GM23338 (cell line): Measurements from ENCODE around the gene RAB11FIP3. TPM values are rescaled to one million over a fixed set of nuclear protein-coding genes. Genes with fewer than 3 reads are reported as not detected.

Experiments used
- ATAC-seq: fragments of 200-7000 bp; cut with Tn5 transposase; 3 replicates; pipeline ENCODE4 v1.9.1; 2020
- DNase-seq: peaks from one replicate; pipeline ENCODE4 v3.0.0-alpha.2; 2015; ENCODE audit warnings: low spot score
- H2AFZ ChIP-seq: fragments of 200-600 bp; sonication (generic); 2 replicates; pipeline ENCODE4 v1.8.0; 2016; ENCODE audit warnings: antibody characterized with exemption, mild to moderate bottlenecking, moderate library complexity
- H3F3A ChIP-seq: fragments of 200-600 bp; sonication (generic); replicated peaks from 2 replicates; pipeline ENCODE4 v1.8.0; 2017; ENCODE audit warnings: antibody characterized with exemption, mixed run types, low read depth
- H3K27ac ChIP-seq: fragments of 200-600 bp; sonication (generic); 2 replicates; pipeline ENCODE4 v1.6.1; 2016; ENCODE audit warnings: low read depth
- H3K27me3 ChIP-seq: fragments of 200-600 bp; sonication (generic); 2 replicates; pipeline ENCODE4 v1.8.0; 2016; ENCODE audit warnings: mild to moderate bottlenecking, mixed run types, moderate library complexity; ENCODE audit not compliant: insufficient read depth
- H3K36me3 ChIP-seq: fragments of 200-600 bp; sonication (generic); 2 replicates; pipeline ENCODE4 v1.8.0; 2016; ENCODE audit warnings: mild to moderate bottlenecking; ENCODE audit not compliant: insufficient read depth
- H3K4me1 ChIP-seq: fragments of 200-600 bp; sonication (generic); 2 replicates; pipeline ENCODE4 v1.8.0; 2016; ENCODE audit warnings: mild to moderate bottlenecking, moderate library complexity; ENCODE audit not compliant: insufficient read depth
- H3K4me2 ChIP-seq: fragments of 200-600 bp; sonication (generic); 2 replicates; pipeline ENCODE4 v1.7.1; 2017; ENCODE audit warnings: mixed run types
- H3K4me3 ChIP-seq: fragments of 200-600 bp; sonication (generic); 2 replicates; pipeline ENCODE4 v1.6.1; 2016; ENCODE audit warnings: mixed run types
- H3K79me2 ChIP-seq: fragments of 200-600 bp; sonication (generic); replicated peaks from 2 replicates; pipeline ENCODE4 v1.8.0; 2017; ENCODE audit warnings: mild to moderate bottlenecking; ENCODE audit not compliant: insufficient read depth
- H3K9me2 ChIP-seq: fragments of 200-600 bp; sonication (generic); 2 replicates; pipeline ENCODE4 v1.8.0; 2017; ENCODE audit not compliant: insufficient read depth
- H4K20me1 ChIP-seq: fragments of 200-600 bp; sonication (generic); replicated peaks from 2 replicates; pipeline ENCODE4 v1.8.0; 2017; ENCODE audit warnings: mild to moderate bottlenecking; ENCODE audit not compliant: insufficient read depth
- H3K27ac Mint-ChIP-seq: 2 replicates; pipeline ENCODE4 v1.8.0; 2020; ENCODE audit warnings: inconsistent platforms, mild to moderate bottlenecking, moderate library complexity, mixed read lengths
- H3K27me3 Mint-ChIP-seq: 3 replicates; pipeline ENCODE4 v1.8.0; 2022; ENCODE audit warnings: low read depth, mild to moderate bottlenecking, moderate library complexity, mixed read lengths, inconsistent platforms; ENCODE audit not compliant: insufficient read depth, poor library complexity
- H3K36me3 Mint-ChIP-seq: 3 replicates; pipeline ENCODE4 v1.8.0; 2021; ENCODE audit warnings: low read depth, mild to moderate bottlenecking, inconsistent platforms, moderate library complexity, mixed read lengths
- H3K4me1 Mint-ChIP-seq: 3 replicates; pipeline ENCODE4 v1.8.0; 2020; ENCODE audit warnings: mild to moderate bottlenecking, inconsistent platforms, mixed read lengths
- H3K4me3 Mint-ChIP-seq: 3 replicates; pipeline ENCODE4 v1.8.0; 2021; ENCODE audit warnings: moderate library complexity, mild to moderate bottlenecking, inconsistent platforms, mixed read lengths
- H3K9me3 Mint-ChIP-seq: 3 replicates; pipeline ENCODE4 v1.8.0; 2020; ENCODE audit warnings: moderate library complexity, mild to moderate bottlenecking, inconsistent platforms, mixed read lengths
- CREB1 ChIP-seq: fragments of 250-450 bp; sonication (Bioruptor Pico); IDR thresholded peaks from 2 replicates; pipeline ENCODE4 v1.5.0; 2020; ENCODE audit warnings: low read depth, mild to moderate bottlenecking, moderate library complexity
- ETS1 ChIP-seq: IDR thresholded peaks from 2 replicates; pipeline ENCODE4 v1.6.1; 2016; ENCODE audit warnings: antibody characterized with exemption
- EZH2 ChIP-seq: fragments of 200-600 bp; sonication (generic); IDR thresholded peaks from one replicate; pipeline ENCODE4 v1.8.0; 2017; ENCODE audit warnings: antibody characterized with exemption, mild to moderate bottlenecking, low read depth; ENCODE audit not compliant: unreplicated experiment
- EZH2phosphoT487 ChIP-seq: fragments of 200-600 bp; sonication (generic); IDR thresholded peaks from one replicate; pipeline ENCODE4 v1.8.1; 2018; ENCODE audit warnings: antibody characterized with exemption; ENCODE audit not compliant: unreplicated experiment
- JUNB ChIP-seq: IDR thresholded peaks from one replicate; pipeline ENCODE4 v1.6.1; 2016; ENCODE audit warnings: antibody characterized with exemption; ENCODE audit not compliant: unreplicated experiment
- NANOG ChIP-seq: IDR thresholded peaks from 2 replicates; pipeline ENCODE4 v1.6.1; 2016; ENCODE audit warnings: antibody characterized with exemption, borderline replicate concordance
- POLR2AphosphoS5 ChIP-seq: IDR thresholded peaks from 2 replicates; pipeline ENCODE4 v1.6.1; 2016; ENCODE audit warnings: antibody characterized with exemption, low read depth
- STAT1 ChIP-seq: IDR thresholded peaks from one replicate; pipeline ENCODE4 v1.6.1; 2016; ENCODE audit warnings: antibody characterized with exemption; ENCODE audit not compliant: unreplicated experiment
- ZNF114 ChIP-seq: fragments of 250-450 bp; sonication (Bioruptor Pico); IDR thresholded peaks from 2 replicates; pipeline ENCODE4 v1.5.0; 2020; ENCODE audit warnings: mild to moderate bottlenecking, moderate library complexity
- ZNF331 ChIP-seq: fragments of 250-450 bp; sonication (Bioruptor Pico); IDR thresholded peaks from 2 replicates; pipeline ENCODE4 v1.5.0; 2020; ENCODE audit warnings: low read depth, mild to moderate bottlenecking, moderate library complexity
- ZNF462 ChIP-seq: fragments of 250-450 bp; sonication (Bioruptor Pico); IDR thresholded peaks from 2 replicates; pipeline ENCODE4 v1.5.0; 2020; ENCODE audit warnings: mild to moderate bottlenecking, moderate library complexity
- polyA plus RNA-seq: library from polyadenylated mRNA; unstranded; fragments of >200 nt; fragmentation: Nextera tagmentation; extraction: Ambion mirVana; gene quantifications from 2 replicates; pipeline ENCODE4 v1.2.1, GENCODE V29; 2016
- total RNA-seq: library from RNA; depleted of rRNA; stranded (reverse); fragments of >200 nt; shearing (Covaris generic); gene quantifications from 2 replicates; pipeline ENCODE4 v1.2.3, GENCODE V29; 2014
- TF ChIP-seq, protein P1 (sequence below), 2 experiments: fragments of 200-600 bp in 1 of 2; sonication (generic) in 1 of 2; conservative IDR thresholded peaks; 2 replicates each; pipeline versions ENCODE4 v1.5.1 to v1.6.1; 2016 to 2017; ENCODE audit warnings: antibody characterized with exemption in 2 of 2, low read depth in 2 of 2, mild to moderate bottlenecking in 2 of 2, moderate library complexity in 1 of 2
- TF ChIP-seq, protein P2 (sequence below): IDR thresholded peaks from one replicate; pipeline ENCODE4 v1.6.1; 2018; ENCODE audit warnings: antibody characterized with exemption; ENCODE audit not compliant: unreplicated experiment

Gene RAB11FIP3
- total and polyA plus RNA-seq, 2 experiments from 2014 or later: 3.2 to 29.2 TPM

- no peak overlapping the region for H3K27ac ChIP-seq
- H3K4me1 Mint-ChIP-seq: no peaks in the 10 kb centered on the region
- DNase-seq (no peak), ATAC-seq (no peak)
- H3K4me1 ChIP-seq: no peaks in the 10 kb centered on the region; the same call in 1 of the 2 replicates
- no peak overlapping the region for H3K4me2 ChIP-seq
- peaks cover 3% of the 10 kb centered on the region; the same call in 1 of the 3 replicates for H3K36me3 Mint-ChIP-seq
- no peaks in the 10 kb centered on the region for H3K9me3 Mint-ChIP-seq
- H3K27ac Mint-ChIP-seq: no peak overlapping the region
- H3K79me2 ChIP-seq: no peaks in the 10 kb centered on the region
- H3K36me3 ChIP-seq: no peaks in the 10 kb centered on the region
- H3K9me2 ChIP-seq: no peaks in the 10 kb centered on the region
- peaks cover 12% of the 10 kb centered on the region for H3K27me3 Mint-ChIP-seq
- no peak overlapping the region for H3K4me3 ChIP-seq
- no peak overlapping the region for H3K4me3 Mint-ChIP-seq
- peaks cover 32% of the 10 kb centered on the region for H3K27me3 ChIP-seq
- 0 out of 2 replicates have a peak, but pooled peaks cover 3% of the 10 kb centered on the region for H3F3A ChIP-seq
- no peak overlapping the region for H2AFZ ChIP-seq
- no peaks in the 10 kb centered on the region; the same call in 1 of the 2 replicates for H4K20me1 ChIP-seq
- TF ChIP-seq ETS1 (no peak), EZH2phosphoT487 (no peak), NANOG (no peak), EZH2 (no peak), ZNF462 (no peak), STAT1 (no peak), ZNF114 (CRISPR knock-in tag) (no peak), ZNF331 (CRISPR knock-in tag) (no peak), CREB1 (CRISPR knock-in tag) (no peak), JUNB (no peak), POLR2AphosphoS5 (no peak)
- TF ChIP-seq, protein P1, sequence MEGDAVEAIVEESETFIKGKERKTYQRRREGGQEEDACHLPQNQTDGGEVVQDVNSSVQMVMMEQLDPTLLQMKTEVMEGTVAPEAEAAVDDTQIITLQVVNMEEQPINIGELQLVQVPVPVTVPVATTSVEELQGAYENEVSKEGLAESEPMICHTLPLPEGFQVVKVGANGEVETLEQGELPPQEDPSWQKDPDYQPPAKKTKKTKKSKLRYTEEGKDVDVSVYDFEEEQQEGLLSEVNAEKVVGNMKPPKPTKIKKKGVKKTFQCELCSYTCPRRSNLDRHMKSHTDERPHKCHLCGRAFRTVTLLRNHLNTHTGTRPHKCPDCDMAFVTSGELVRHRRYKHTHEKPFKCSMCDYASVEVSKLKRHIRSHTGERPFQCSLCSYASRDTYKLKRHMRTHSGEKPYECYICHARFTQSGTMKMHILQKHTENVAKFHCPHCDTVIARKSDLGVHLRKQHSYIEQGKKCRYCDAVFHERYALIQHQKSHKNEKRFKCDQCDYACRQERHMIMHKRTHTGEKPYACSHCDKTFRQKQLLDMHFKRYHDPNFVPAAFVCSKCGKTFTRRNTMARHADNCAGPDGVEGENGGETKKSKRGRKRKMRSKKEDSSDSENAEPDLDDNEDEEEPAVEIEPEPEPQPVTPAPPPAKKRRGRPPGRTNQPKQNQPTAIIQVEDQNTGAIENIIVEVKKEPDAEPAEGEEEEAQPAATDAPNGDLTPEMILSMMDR (conservative IDR thresholded peaks at IDR 0.05; ENCODE audit: low read depth in 2 of 2): no peak
- TF ChIP-seq, protein P2, sequence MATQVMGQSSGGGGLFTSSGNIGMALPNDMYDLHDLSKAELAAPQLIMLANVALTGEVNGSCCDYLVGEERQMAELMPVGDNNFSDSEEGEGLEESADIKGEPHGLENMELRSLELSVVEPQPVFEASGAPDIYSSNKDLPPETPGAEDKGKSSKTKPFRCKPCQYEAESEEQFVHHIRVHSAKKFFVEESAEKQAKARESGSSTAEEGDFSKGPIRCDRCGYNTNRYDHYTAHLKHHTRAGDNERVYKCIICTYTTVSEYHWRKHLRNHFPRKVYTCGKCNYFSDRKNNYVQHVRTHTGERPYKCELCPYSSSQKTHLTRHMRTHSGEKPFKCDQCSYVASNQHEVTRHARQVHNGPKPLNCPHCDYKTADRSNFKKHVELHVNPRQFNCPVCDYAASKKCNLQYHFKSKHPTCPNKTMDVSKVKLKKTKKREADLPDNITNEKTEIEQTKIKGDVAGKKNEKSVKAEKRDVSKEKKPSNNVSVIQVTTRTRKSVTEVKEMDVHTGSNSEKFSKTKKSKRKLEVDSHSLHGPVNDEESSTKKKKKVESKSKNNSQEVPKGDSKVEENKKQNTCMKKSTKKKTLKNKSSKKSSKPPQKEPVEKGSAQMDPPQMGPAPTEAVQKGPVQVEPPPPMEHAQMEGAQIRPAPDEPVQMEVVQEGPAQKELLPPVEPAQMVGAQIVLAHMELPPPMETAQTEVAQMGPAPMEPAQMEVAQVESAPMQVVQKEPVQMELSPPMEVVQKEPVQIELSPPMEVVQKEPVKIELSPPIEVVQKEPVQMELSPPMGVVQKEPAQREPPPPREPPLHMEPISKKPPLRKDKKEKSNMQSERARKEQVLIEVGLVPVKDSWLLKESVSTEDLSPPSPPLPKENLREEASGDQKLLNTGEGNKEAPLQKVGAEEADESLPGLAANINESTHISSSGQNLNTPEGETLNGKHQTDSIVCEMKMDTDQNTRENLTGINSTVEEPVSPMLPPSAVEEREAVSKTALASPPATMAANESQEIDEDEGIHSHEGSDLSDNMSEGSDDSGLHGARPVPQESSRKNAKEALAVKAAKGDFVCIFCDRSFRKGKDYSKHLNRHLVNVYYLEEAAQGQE: no peak
These were observed 131.2 kb downstream of the RAB11FIP3 start for GRCh38 chr16:556474-557173.
